Hematopoietic multipotent progenitor cell treated with erythropoietin and hydrocortisone succinate and interleukin-3 and kit ligand, for 4 days (in vitro differentiated cells): ENCODE results near the gene KLF7.

Experiments used
- DNase-seq: peaks from one replicate; pipeline ENCODE4 v3.0.0-alpha.2; 2015

KLF7 gene

DNA sequence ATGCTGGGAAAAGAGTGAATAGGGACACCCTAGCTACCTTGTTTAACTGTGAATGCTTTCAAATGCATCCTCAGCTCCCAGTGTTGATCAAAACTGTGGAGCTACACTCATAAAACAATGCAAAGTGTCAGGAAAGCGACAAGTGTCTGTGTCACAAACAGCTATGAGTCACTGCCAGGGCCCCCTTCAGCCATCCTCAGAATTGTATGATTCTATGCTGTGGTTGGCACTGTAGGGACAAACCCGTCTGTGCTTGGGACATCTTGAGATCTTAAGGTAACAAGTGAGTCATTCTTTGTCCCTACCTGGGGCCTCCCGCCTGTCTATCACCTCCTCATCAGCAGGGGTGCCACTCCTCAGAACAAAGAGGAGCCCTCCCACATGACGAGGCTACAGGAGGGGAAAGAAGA, 42.4 kb downstream of the KLF7 start:
- DNase-seq, result no peak

DNA sequence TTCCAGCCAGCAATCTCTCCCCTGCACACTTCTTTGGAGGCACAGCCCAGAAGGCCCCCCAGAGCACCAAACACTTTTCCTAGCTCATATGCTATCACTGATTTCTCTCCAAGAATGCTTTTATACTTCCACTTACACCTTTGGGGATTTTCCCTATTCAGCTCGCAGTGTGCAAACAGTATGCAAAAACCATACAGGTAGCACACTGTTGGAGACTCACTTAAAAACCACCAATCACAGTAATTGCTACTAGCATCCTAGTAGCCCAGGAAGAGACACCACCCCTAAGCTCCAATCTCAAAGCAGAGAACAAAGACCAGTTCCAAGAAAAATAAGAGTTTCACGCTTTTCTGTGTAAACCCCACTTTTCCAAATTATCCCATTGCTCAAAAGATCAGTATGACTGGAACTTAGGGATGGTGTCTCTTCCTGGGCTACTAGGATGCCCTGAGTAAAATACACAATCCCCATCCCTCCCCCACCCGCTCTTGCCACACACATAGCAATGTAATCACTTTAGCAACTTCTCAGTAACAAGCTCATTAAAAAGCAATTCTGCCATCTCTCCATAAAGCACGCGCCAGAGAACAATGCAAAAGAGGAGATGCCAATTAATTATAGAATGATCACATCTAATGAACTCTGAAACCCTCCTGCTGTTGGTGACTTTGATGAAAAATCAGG, 43.0 kb downstream of the KLF7 start:
- no peak for DNase-seq

DNA sequence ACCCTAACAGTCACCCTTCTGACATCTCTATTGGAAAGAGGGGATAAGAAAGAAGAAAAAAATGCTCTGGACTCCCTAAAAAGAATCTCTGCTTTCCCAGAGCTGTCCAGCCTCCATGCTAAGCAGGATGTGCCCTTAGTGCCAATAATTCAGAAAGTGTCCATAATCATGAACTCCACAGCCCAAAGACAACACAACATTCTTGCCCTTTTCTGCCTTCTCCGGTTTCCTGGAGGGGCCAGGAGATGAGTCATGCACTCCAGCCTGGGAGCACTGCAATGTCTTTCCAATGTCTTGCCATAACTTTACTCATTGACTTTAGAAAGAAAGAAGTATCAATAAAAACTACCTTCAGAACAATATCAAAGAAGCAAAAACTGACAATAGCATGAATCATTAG, 44.0 kb downstream of the KLF7 start:
- DNase-seq, result no peak

DNA sequence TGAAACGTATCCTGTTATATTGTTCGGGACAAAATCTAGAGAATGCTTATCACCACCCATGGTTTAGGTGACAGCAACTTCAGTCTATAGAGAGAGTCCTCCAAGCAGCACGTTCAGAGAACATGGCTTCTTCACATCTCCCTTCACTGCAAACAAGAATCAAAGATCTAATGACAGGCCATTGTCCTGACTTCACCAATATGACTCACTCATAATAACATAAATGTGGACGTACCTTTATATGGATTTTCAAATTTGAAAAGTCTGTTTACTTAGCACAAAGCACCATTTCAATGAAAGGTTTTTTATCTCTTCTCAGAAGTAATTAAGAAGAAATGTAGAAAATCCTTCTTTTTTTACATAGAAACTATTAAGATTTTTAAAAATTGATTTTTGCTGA, 46.7 kb downstream of the KLF7 start:
- no peak for DNase-seq

DNA sequence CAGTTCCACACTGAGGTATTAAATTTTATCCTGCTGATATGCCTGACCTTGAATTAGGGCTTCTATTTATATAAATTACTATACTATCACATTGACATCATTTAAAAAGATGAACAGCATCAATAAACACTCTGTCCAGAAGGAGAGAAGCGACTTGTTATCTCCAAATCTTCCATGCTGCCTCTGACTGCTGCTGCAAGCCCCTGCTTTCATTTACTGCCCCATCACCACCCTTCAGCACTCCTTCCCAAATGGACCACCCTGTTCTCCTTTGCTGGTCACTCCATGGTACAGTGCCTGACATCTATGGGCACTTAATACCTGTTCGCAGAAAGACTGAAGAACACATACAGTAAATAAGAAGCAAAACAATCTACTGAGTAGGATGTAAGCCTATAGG, 48.1 kb downstream of the KLF7 start:
- DNase-seq, result no peak

DNA sequence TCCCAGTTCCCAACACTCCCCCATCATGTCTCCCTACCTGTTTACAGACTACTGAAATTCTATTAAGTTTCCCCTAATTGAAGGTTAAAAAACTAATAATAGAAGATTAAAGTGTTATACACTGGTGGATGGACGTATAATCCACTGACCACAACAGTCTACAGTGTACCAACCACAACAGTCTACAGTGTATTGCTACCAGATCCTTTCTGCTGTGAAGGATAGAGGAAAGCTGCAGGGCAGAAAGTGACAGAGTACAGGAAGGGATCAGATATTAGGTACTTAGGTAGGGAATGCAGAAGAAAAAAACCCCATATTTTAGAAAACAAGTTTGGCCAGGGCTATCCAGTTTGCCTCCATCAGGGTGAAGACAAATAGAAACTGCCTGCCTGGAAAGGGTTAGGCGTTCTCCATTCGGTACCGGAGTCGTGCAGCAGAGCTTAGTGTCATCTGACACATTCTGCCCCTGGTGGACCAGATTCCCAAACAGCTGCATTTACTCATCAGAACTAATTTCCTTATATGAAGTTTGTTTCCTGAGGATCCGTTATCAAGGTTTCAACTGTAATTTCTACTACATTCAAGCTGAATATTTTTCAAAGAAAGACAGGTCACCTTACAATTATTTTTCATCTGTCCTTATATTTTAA, 49.9 kb downstream of the KLF7 start:
- no peak for DNase-seq

DNA sequence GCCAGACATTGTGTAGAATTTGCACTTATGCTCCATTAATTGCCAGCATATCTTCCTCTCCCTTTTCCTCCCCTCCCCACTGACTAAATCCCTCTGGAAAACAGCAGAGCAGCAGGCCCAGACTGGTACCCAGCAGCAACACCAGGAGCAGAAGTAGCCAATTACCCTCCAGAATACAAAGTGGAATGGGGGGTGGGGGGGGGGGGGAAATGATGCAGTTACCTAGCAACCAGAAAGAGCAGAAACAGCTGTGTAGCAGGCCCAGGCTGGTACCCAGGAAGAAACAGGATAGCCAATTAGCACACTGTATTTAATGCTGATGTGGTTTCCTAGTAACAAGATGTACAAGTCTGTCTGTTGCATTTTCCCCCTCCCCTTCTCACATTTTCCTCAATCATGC, 52.3 kb downstream of the KLF7 start:
- DNase-seq, result no peak

DNA sequence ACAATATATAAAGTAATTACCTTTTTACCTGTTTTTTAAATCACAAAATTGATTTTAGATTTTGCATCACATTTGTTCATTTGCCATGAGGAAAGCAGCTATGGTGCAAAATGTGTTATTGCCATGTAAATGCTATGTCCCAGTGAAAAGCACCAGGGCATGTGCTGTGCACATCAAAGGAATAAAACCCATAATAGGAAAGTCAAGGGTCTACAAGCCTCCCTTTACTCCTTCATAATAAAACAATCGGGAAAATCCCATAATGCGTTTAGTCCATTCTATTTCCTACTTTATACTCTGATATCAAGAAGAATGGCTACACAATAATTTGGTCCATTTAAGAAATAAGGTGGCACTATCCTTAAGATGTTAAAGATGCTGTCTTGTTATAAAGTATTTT, 53.0 kb downstream of the KLF7 start:
- DNase-seq, result no peak

DNA sequence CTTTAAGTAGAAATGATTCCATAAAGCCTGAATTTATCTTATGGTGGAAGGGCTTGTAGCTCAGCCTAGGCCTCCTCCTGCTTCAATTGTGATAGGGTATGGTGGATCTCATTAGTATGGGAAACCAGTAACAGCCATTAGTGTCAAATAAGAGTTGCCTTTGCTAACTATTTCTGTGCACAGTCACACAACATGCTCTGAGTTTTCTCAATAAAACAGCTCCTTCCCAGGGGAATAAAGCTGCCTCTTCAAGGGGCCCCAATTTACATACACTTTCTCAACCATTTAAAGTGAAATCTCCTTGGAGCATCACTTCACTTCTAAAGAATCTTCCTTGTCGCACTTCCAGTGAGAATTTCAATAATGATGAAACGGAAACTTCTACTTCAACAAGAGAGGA, 53.4 kb downstream of the KLF7 start:
- no peak for DNase-seq

DNA sequence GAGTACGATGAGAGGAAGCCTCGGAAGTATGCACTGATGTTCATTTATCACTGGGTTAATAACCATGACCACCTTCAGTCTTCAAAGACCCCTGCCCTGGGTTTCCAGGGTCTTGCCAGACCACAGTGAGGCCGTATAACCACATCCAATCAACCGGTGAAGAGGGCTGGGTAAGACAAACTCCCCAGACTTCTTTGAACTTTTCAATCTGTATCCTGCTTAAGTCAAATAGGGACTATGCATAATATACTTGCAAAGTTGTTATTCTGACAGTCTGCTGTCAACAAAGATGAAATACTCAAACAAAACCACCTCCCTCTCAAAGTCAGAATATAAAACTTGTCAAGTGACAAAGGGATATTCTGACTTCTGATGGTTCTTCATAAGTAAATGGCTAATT, 54.0 kb downstream of the KLF7 start:
- no peak for DNase-seq

DNA sequence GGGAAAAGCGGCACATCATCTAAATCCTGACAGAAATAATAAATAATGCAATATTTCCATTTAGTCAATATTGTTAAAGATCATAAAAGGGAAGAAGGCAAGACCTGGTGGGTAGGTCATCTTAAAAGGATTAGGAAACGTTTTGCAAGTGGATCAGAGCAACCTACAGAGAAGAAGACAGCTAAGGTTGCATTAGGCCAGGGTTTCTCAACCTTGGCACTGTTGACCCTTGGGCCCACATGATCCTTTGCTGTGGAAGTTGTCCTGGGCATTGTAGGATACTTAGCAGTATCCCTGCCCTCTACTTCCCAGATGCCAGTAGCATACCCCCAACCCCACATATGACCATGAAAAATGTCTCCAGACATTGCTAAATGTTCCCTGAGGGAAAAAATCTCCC, 55.0 kb downstream of the KLF7 start:
- DNase-seq, result no peak

DNA sequence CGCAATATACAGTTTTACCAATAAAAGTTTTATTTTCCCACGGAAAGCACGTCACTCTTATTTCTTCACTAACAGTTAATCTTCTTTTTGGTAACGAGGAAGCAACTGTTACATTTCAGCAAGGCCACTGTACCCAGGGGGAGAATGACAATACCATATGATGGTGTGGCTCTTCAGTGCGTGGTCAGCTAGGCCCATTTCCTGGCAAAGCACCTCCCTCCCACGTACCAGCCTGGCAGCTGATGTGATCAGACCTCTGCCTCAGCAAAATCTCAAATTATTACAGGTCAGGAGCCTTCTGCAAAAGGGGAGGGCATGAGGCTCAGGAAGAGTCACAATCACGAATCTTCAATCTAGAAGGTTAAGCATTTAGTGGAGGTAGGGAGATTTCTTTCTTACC, 55.4 kb downstream of the KLF7 start:
- peak; percentile 39 for DNase-seq

DNA sequence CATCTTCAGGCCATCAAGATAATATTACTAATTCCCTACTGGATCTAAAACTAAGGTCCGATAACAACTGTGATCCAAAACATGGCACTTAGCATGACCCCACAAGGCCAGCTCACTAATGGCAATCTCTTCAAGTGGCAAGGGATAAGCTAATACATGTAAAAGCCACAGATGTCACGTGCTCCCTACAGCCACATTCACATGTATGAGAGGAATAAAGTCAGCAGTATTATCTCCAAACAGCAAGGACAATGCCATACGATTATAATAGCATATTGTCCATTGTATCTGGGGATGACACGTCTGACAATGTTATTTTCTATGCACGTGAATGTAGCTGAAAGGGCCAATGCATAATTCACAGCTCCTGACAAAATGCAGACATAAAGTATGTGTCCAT, 56.0 kb downstream of the KLF7 start:
- no peak for DNase-seq

DNA sequence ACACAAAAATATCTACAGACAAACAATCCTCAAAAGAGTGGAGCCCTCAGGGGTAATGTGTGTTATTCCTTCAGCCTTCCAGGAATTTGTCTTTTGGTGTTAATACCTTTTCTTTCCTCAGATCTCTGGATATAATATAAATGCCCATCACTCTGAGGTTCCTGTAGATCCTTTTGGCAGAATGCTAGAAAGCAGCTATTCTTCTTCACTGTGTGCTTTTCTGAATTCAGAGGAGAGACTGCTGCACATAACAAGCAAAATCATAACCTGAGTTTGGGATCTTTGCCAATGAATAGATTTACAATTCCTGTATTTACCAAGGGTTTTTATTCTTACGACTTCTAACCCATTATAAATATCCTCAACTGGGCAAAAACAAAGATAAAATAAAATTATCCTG, 57.3 kb downstream of the KLF7 start:
- no peak for DNase-seq

DNA sequence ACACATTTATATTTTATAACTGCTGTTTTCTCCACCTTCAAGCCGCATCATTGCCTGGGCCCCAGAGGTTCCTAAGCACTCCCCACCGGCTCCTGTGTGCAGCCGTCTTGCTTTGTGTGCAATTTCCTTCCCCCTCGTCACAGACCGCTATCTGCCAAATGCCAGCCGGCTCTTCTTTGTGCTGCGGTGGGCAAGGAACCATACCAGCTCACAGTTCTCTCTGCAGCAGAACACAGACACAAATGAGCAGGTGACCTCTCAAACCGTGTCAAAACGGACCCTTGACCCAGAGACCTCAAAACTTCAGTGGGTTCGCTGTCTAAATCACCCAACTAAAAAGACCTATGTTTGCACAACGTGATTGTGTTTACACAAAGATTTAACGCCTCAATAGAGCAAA, 58.2 kb downstream of the KLF7 start:
- DNase-seq, result peak; percentile 94

DNA sequence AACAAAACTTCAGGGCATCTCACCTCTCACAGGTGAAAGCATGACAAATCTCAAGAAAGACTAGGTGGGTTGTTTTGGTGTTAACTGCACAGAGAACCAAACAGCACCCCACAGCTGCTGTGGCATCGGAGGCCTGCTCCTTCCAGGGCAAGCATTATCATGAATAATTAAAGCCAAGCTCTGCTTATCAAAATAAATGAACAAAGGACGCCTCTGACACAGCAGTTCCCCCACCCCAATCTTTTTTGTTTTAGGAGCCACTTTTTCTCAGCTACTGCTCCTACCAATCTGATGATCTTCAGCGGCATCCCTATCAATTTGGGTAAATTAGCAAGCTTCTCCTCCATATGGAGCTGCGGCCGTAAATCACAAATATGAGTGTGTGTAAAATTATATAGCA, 58.6 kb downstream of the KLF7 start:
- DNase-seq, result peak; percentile 51

DNA sequence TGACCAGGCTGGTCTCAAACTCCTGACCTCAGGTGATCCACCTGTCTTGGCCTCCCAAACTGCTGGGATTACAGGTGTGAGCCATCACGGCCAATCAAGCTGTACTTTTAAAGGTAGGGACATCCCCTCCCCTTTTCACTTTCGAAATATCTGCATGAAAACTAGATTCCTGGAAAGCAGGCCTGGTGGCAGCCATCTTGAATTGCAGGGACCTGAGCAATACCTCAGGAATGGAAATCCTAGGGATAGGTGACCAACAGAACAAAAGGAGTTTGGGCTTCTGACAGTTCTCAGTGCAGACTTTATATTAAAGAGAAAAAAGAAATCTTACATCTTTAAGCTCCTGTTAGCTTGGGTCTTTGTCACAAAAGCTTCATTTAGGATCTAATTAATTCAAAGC, 62.6 kb downstream of the KLF7 start:
- no peak for DNase-seq

DNA sequence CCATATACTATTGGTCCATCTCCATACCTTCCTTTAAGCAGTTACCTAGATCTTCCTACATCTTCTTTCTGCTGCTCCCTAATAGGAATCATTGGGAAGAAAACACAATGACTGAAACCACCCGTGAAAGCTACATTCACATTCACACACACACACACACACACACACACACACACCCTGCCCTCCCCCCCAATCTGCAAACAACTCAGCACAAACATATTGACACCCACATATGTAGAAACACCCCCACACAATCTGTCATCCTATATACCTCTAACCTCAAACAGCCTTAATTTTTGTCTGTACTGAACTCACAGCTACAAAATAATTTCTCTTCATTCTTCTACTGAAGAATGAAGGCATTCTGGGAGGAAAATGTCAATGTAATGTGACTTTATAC, 63.8 kb downstream of the KLF7 start:
- DNase-seq, result no peak

DNA sequence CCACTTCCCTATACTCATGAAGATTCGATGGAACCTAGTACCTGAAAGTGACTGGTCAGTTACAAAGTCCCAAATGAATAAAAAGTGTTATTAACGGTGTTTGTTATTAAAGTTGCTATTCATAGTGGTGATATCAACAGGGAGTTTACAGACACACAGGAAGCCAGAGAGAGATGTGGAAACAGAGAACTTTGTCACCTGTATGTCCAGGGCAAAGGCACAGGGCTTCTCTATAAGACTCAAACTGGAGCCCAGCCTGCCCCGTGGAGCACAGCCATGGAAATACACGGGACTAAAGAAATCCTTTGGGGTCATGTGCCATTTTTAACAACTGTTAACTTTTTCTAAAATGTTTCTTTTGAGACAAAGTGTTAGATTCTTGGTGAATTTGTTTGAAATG, 68.5 kb downstream of the KLF7 start:
- DNase-seq, result no peak

DNA sequence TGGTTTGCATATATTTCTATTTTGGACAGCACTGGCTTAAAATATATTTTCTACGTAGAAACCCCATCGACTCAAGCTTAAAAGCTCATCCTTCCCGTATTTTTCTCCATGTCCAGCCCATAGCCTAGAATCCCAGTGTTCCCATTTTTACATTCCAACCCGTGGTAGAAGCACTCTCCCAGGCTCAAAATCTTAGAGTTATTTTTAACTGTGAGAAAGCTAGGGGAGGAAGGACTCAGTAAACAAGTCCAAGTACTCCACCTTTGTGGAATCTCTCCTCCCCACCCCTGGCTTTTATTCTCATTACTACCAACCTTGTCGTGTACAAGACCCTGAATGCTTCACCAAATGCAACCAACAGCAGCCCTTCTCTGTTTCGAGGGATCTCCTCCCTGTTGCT, 69.8 kb downstream of the KLF7 start:
- DNase-seq, result no peak

DNA sequence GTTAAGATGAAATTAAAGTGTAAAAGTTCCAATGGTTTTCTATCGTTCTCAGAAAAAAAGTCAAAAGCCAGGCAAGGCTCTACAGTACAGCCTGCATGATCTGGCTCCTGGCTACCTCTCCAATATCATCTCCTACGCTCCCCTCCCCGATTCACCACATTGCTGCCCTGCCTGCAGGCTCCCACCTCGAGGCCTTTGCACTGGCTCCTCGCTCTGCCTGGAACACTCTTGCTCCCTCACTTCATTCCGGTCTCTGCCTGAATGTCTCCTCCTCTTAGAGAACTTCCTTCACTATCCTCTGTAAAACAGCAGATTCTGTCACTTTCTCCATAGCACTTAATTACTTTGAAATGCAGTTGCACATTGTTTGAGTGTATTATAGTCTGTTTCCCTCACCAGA, 72.5 kb downstream of the KLF7 start:
- DNase-seq, result no peak

DNA sequence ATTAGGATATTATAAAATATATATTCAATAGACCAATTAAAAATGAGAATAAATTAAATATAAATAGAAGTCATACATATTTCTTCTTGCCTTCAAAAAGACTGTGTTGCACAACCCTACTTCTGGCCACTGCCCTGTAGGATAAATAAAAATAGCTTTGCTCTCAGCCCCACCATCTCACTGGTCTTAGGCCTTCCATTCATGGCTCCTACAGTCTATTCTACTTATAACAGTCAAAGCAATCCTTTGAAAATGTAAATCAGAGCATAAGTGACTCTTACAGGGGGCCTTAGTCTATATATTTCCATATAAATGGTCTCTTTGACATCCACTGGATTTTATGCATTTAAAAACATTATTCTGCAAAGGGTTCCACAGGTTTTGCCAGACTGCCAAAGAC, 72.9 kb downstream of the KLF7 start:
- no peak for DNase-seq

DNA sequence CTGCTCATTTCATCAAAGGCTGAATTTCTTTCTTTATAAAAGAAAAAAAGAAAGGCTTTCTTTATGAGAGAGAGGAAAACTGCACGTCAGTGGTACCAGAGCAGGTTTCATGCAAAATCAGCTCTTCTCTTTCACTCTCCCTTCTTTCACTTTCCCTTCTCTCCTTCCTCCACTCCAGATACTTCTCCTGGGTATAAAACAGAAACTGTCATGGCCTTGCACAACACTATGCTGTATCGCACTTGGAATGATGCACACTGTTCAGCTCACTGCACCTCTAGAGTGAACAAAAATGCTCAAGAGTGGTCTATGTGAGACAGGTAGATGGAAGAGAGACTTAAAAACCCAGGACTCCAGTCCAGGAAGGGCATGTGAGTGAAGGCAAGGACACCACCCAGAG, 73.8 kb downstream of the KLF7 start:
- no peak for DNase-seq

DNA sequence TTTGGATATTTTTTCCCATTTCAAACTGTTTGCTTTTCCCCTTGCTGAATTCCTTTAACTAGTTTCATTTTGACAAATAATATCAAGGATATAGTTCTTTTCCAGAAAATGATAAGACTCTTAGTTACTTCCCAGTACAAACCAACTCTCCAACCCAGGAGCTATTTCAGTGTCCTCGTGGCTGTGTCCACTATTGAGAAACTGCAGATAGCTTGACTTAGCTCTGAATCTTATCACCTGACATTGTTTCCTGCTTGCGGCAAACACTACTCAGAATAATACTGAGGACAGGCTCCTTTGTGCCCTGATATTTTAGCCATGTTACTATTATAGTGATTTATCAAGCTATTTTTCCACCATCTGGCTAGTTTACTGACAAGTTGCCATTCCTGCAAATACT, 74.6 kb downstream of the KLF7 start:
- DNase-seq, result peak; percentile 58

DNA sequence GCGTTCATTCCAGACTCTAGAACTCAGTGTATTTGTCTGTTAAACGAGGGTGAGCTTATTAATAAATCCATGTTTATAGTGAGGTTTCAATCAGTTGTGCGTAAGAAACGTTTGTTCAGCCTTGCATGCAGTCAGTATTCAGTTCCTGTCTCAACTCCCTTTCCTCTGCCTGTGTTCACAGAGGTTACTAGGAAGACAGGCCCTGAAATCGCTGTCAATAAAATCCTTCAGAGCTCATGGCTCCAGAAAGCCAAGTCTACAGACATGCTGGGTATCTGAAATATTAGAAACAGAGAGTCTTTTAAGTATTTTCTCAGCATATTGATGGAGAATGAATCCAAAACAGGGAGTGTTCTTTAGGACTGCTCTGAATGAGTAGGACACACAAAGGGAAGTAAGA, 75.4 kb downstream of the KLF7 start:
- no peak for DNase-seq
